Keratinocyte (primary cell): ENCODE results near the gene PLBD2. TPM values are rescaled to one million over a fixed set of nuclear protein-coding genes. Genes with fewer than 3 reads are reported as not detected.

Experiments
- DNase-seq: peaks from one replicate; pipeline ENCODE4 v3.0.0-alpha.2; 2011; ENCODE audit warnings: low read depth, missing footprints, low spot score
- FAIRE-seq: peaks from 2 replicates; lab custom pipeline; 2011; peaks lifted over from hg19 to GRCh38; lab: Jason Lieb, UNC
- H2AFZ ChIP-seq: 2 replicates; pipeline ENCODE4 v1.6.0; 2012; ENCODE audit warnings: low read length, control low read depth, inconsistent platforms; ENCODE audit not compliant: control insufficient read depth
- H3K27ac ChIP-seq: 2 replicates; pipeline ENCODE4 v1.5.1; 2011; ENCODE audit warnings: low read length; ENCODE audit not compliant: control insufficient read depth, insufficient read depth
- H3K27me3 ChIP-seq: 3 replicates; pipeline ENCODE4 v1.6.0; 2011; ENCODE audit warnings: low read length; ENCODE audit not compliant: control insufficient read depth, insufficient read depth; ENCODE audit errors: extremely low read depth
- H3K36me3 ChIP-seq, 2 experiments: 2 replicates in 1 of 2; 3 replicates in 1 of 2; pipeline ENCODE4 v1.5.1; 2011; ENCODE audit warnings: low read length in 2 of 2, mild to moderate bottlenecking in 1 of 2; ENCODE audit not compliant: control insufficient read depth in 2 of 2, insufficient read depth in 2 of 2; ENCODE audit errors: extremely low read depth in 1 of 2
- H3K4me1 ChIP-seq: 3 replicates; pipeline ENCODE4 v1.5.1; 2011; ENCODE audit warnings: low read length; ENCODE audit not compliant: control insufficient read depth, insufficient read depth; ENCODE audit errors: extremely low read depth
- H3K4me2 ChIP-seq: 3 replicates; pipeline ENCODE4 v1.6.0; 2011; ENCODE audit warnings: low read depth, low read length; ENCODE audit not compliant: control insufficient read depth, insufficient read depth; ENCODE audit errors: extremely low read depth
- H3K4me3 ChIP-seq, 3 experiments: fragments of 200-600 bp in 1 of 3; sonication (generic) in 1 of 3; 2 replicates in 2 of 3; 3 replicates in 1 of 3; pipeline ENCODE4 v1.5.1; 2011 to 2016; ENCODE audit warnings: low read length in 3 of 3, mild to moderate bottlenecking in 3 of 3, control low read depth in 2 of 3, inconsistent platforms in 1 of 3, low read depth in 1 of 3, mixed read lengths in 1 of 3, mixed run types in 1 of 3, moderate library complexity in 1 of 3; ENCODE audit not compliant: control insufficient read depth in 2 of 3, insufficient read depth in 2 of 3; ENCODE audit errors: extremely low read depth in 1 of 3
- H3K79me2 ChIP-seq: 2 replicates; pipeline ENCODE4 v1.6.0; 2012; ENCODE audit warnings: low read length; ENCODE audit not compliant: control insufficient read depth, insufficient read depth
- H3K9ac ChIP-seq: 3 replicates; pipeline ENCODE4 v1.6.0; 2011; ENCODE audit warnings: low read length; ENCODE audit not compliant: control insufficient read depth, insufficient read depth; ENCODE audit errors: extremely low read depth
- H3K9me1 ChIP-seq: 3 replicates; pipeline ENCODE4 v1.6.0; 2011; ENCODE audit warnings: low read length; ENCODE audit not compliant: control insufficient read depth, insufficient read depth; ENCODE audit errors: extremely low read depth
- H3K9me3 ChIP-seq: 2 replicates; pipeline ENCODE4 v1.5.1; 2012; ENCODE audit warnings: low read depth, low read length; ENCODE audit not compliant: control insufficient read depth
- H4K20me1 ChIP-seq: 3 replicates; pipeline ENCODE4 v1.6.0; 2011; ENCODE audit warnings: low read length; ENCODE audit not compliant: control insufficient read depth, insufficient read depth; ENCODE audit errors: extremely low read depth
- EZH2 ChIP-seq: IDR thresholded peaks from one replicate; pipeline ENCODE4 v1.6.1; 2012; ENCODE audit warnings: inconsistent platforms, mild to moderate bottlenecking, low read length, moderate library complexity
- dilution Hi-C: fragments of 300-500 bp; cut with MboI; formaldehyde crosslinking; loops from one replicate; pipeline ENCODE4 v1.7.0; 2020; ENCODE audit warnings: low sequenced_read_pairs; ENCODE audit not compliant: extremely low pct_ligation_motif_present
- polyA plus RNA-seq, 5 experiments: library from polyadenylated mRNA; depleted of rRNA in 3 of 5; stranded (reverse) in 3 of 5; stranded (forward) in 1 of 5; unstranded in 1 of 5; fragments of >200 nt; gene quantifications; 1 replicate in 1 of 5; 2 replicates in 3 of 5; 3 replicates in 1 of 5; pipeline versions ENCODE4 v1.2.1 to v1.2.3, GENCODE V29; 2011 to 2012; ENCODE audit warnings: missing spikeins in 2 of 5, low read depth in 1 of 5, low replicate concordance in 1 of 5
- TF ChIP-seq, protein P1 (sequence below), 3 experiments: IDR thresholded peaks in 1 of 3; conservative IDR thresholded peaks in 1 of 3; optimal IDR thresholded peaks in 1 of 3; 2 replicates in 2 of 3; 3 replicates in 1 of 3; pipeline versions ENCODE3 to v1.5.1; 2011; ENCODE audit warnings: low read length in 3 of 3, mild to moderate bottlenecking in 3 of 3, moderate library complexity in 2 of 3, control low read depth in 1 of 3, inconsistent platforms in 1 of 3; ENCODE audit not compliant: insufficient read depth in 2 of 3; ENCODE audit errors: extremely low read depth in 1 of 3

Gene PLBD2
- polyA plus RNA-seq, 1 donor (not counting 4 experiments of a cell fraction or from before 2014, with no cell fraction given) = 12.9 TPM

DNA sequence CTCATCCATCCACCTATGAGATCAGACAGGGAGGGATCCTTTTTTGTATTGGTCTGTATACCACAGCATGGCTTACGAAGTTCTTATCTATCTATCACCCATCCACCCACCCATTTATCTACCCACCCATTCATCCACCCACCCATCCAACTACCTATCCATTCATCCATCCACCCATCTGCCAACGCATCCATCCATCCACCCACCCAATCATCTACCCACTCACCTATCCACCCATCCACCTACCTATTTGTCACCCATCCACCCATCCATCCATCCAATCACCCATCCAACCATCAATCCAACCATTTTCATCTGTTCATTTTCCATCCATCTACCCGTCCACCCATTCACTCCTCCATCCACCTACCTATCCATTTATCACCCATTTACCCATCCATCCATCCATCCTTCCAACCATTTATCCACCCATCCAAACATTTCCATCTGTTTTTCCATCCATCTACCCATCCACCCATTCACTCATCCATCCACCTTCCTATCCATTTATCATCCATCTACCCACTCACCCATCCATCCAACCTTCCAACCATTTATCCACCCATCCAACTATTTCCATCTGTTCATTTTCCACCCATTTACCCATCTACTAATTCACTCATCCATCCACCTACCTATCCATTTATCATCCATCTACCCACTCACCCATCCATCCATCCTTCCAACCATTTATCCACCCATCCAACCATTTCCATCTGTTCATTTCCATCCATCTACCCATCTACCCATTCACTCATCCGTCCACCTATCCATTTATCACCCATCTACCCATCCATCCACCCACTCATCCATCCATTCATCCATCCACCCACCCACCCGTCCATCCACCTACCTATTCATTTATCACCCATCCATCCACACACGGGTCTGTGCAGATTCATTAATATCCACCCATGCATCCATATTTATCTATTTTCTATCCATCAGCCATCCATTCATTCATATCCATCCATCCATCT lies 32.0 kb downstream of the PLBD2 start:
- Histone ChIP-seq H2AFZ (no peak overlapping the region), H3K4me2 (no peak overlapping the region), H3K9ac (no peak overlapping the region), H3K9me1 (no peaks in the 10 kb centered on the region), H3K9me3 (no peaks in the 10 kb centered on the region), H3K36me3 (peaks cover 0 to 15% of the 10 kb centered on the region in 2 experiments), H3K79me2 (no peaks in the 10 kb centered on the region), H4K20me1 (no peaks in the 10 kb centered on the region), H3K4me3 (no peak overlapping the region), H3K27ac (no peak overlapping the region), H3K27me3 (no peaks in the 10 kb centered on the region), H3K4me1 (no peaks in the 10 kb centered on the region)
- FAIRE-seq = no peak
- dilution Hi-C loops = no loop called here
- TF ChIP-seq, protein P1, sequence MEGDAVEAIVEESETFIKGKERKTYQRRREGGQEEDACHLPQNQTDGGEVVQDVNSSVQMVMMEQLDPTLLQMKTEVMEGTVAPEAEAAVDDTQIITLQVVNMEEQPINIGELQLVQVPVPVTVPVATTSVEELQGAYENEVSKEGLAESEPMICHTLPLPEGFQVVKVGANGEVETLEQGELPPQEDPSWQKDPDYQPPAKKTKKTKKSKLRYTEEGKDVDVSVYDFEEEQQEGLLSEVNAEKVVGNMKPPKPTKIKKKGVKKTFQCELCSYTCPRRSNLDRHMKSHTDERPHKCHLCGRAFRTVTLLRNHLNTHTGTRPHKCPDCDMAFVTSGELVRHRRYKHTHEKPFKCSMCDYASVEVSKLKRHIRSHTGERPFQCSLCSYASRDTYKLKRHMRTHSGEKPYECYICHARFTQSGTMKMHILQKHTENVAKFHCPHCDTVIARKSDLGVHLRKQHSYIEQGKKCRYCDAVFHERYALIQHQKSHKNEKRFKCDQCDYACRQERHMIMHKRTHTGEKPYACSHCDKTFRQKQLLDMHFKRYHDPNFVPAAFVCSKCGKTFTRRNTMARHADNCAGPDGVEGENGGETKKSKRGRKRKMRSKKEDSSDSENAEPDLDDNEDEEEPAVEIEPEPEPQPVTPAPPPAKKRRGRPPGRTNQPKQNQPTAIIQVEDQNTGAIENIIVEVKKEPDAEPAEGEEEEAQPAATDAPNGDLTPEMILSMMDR (optimal IDR thresholded peaks at IDR 0.05 in 1 of 3, IDR thresholded peaks at IDR 0.05 in 1 of 3, conservative IDR thresholded peaks at IDR 0.05 in 1 of 3; ENCODE audit: extremely low read depth in 1 of 3, insufficient read depth in 2 of 3, low read length in 3 of 3) = no peak
- DNase-seq = no peak

DNA sequence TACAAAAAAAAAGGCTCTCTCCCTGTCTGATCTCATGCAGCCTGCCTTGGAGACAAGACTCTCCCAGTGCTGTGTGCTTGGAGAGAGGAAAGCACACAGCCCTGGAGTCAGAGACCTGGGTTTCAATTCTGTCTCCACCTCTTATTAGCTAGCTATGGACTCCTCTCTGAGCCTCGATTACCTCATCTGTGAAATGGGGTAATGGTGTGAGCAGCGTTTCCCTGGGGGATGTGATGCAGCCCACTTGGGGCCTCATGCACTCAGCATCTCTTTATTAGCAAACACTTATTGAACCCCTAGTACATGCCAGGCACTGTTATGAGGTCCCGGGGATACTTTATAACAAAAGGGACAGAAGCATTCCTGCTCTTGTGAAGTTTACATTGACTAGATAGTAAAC lies 32.8 kb downstream of the PLBD2 start:
- H3K27ac ChIP-seq = no peak overlapping the region
- no peak overlapping the region for H2AFZ ChIP-seq
- TF ChIP-seq, protein P1 (optimal IDR thresholded peaks at IDR 0.05 in 1 of 3, IDR thresholded peaks at IDR 0.05 in 1 of 3, conservative IDR thresholded peaks at IDR 0.05 in 1 of 3; ENCODE audit: extremely low read depth in 1 of 3, insufficient read depth in 2 of 3, low read length in 3 of 3) = no peak
- no peak for TF ChIP-seq EZH2
- H3K9me3 ChIP-seq = no peaks in the 10 kb centered on the region
- no peaks in the 10 kb centered on the region for H3K9me1 ChIP-seq
- no peaks in the 10 kb centered on the region for H4K20me1 ChIP-seq
- DNase-seq (no peak), FAIRE-seq (no peak)
- no peaks in the 10 kb centered on the region for H3K27me3 ChIP-seq
- no peaks in the 10 kb centered on the region for H3K4me1 ChIP-seq
- no peak overlapping the region for H3K9ac ChIP-seq
- H3K4me3 ChIP-seq = no peak overlapping the region
- no peaks in the 10 kb centered on the region for H3K79me2 ChIP-seq
- no peak overlapping the region for H3K4me2 ChIP-seq
- dilution Hi-C loops = no loop called here
- H3K36me3 ChIP-seq = peaks cover 0 to 14% of the 10 kb centered on the region in 2 experiments
